Activated CD4-positive, alpha-beta T cell treated with anti-CD3 and anti-CD28 coated beads for 4 hours (primary cell): ENCODE data around the gene FARP2.
A peak's percentile ranks its signal among the peaks of the same experiment; 100 is the strongest.
"Not testable (repeated sequence)": the region's sequence is repeated elsewhere in the genome, so short reads cannot be mapped to it uniquely, and the experiment has no call there.

Source experiments
- DNase-seq, 2 donors: peaks; one replicate each; pipeline ENCODE4 v3.0.0-alpha.2; 2020

Gene FARP2, protein sequence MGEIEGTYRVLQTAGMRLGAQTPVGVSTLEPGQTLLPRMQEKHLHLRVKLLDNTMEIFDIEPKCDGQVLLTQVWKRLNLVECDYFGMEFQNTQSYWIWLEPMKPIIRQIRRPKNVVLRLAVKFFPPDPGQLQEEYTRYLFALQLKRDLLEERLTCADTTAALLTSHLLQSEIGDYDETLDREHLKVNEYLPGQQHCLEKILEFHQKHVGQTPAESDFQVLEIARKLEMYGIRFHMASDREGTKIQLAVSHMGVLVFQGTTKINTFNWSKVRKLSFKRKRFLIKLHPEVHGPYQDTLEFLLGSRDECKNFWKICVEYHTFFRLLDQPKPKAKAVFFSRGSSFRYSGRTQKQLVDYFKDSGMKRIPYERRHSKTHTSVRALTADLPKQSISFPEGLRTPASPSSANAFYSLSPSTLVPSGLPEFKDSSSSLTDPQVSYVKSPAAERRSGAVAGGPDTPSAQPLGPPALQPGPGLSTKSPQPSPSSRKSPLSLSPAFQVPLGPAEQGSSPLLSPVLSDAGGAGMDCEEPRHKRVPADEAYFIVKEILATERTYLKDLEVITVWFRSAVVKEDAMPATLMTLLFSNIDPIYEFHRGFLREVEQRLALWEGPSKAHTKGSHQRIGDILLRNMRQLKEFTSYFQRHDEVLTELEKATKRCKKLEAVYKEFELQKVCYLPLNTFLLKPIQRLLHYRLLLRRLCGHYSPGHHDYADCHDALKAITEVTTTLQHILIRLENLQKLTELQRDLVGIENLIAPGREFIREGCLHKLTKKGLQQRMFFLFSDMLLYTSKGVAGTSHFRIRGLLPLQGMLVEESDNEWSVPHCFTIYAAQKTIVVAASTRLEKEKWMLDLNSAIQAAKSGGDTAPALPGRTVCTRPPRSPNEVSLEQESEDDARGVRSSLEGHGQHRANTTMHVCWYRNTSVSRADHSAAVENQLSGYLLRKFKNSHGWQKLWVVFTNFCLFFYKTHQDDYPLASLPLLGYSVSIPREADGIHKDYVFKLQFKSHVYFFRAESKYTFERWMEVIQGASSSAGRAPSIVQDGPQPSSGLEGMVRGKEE

DNA sequence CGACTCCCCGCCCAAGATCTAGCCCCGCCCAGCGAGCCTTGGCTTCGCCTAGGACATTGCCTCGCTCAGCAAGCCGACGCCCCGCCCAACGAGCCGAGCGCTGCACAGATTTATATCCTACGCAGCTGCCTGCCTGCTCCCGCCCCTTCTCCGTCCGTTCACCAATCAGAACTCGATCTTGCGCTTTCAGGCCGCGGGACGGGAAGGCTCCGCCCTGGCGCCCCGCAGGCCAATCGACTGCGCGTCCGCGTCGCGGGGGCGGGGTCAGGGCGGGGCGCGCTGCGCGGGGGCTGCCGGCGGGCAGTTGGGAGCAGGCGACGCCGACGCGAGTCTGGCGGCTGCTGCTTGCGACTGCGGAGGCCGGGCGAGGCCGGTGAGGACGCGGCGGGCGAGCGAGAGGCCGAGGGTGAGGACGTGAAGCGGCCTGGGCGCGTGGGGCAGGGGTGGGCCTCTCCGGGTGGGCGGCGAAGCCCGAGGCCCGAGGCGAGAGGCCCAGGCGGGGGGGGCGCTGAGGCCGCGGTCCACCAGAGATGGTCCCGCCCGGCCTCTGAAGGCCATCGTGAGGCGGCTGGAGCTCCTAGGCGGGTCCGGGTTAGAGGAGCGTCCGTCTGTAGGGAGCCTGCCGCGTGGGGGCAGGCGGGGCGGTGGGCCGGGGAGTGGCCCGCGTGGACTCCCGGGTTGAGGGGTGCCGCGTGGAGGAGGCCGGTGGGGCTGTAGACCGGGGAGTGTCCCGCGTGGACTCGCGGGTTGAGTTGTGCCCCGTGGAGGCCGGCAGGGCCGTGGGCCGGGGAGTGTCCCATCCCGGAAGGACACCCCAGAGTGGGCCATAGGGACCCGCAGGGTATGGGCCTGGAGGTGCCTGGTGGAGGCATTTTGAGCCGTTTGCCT is at the start of gene FARP2:
Gene FARP2, plus strand, starts transcription at position 303 of the 888 bp plus-strand sequence. CDS start 16,823 bp downstream, outside the sequence.
- peak; percentile 97 to 99 for DNase-seq

DNA sequence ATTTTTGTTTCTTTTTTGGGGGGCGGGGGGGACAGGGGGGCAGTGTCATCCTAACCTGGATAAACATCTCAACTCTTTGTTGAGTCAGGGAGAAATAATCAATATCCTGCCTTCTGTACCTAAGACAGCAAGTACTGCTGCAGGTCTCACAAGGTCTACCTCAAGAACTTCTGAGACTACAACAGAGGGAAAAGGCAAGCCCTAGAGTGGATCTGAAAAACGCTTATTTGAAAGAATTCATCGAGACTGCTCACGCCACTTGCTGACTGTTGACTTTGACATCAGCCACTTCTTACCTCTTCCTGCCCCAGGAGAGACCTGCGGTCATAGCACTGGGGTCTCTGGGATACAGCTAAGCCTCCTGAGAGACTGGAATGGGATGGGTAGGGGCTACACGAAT is 49.0 kb upstream of the FARP2 start:
- no peak for DNase-seq

DNA sequence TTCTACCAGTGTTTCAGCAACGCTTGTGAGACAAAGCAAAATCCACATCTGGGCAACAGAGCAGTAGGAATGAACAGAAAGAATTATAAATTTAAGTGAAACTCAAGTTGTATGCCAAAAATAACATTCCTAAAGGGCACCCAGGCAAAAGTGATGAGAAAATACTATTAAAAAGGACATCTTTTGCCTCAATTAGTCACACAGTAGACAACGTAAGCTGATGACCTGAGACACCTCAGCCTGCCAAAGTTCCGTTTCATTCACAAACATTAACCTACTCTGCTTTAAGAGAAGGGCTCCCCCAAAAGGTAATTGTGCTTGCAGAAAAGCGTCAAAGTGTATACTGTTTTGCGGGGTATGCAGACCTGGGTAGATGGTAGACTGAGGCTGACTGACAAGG is 47.8 kb upstream of the FARP2 start:
- DNase-seq = no peak

DNA sequence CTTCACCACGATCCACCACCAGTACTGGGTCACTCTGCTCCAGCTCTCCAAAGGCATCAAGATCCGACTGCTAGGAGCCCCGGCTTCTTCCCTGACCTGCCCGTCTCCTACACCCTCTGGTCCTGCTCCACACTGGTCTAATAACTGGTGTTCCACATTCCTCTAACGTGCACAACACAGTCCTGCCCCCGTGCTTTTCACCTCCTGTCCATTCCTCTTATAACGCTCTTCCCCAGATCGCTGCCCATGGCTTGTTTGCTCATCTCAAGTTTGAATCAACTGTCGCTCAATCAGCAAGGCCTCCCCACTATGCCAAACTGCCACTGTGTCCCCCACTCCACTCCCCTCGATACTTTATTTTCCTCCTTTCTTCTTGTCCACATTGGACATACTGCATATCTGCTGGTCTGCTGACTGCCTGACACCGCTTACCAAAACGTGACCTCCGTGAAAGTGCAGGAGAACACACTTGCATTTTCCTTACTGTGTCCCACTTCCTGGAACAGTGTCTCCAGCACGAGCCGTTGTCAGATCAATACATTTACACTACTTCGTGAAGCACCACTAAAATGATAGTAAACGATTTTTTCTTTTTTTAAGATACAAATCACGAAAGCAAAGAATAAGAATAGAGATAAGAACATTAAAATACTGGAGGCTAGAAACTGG is 47.1 kb upstream of the FARP2 start:
- no peak for DNase-seq

DNA sequence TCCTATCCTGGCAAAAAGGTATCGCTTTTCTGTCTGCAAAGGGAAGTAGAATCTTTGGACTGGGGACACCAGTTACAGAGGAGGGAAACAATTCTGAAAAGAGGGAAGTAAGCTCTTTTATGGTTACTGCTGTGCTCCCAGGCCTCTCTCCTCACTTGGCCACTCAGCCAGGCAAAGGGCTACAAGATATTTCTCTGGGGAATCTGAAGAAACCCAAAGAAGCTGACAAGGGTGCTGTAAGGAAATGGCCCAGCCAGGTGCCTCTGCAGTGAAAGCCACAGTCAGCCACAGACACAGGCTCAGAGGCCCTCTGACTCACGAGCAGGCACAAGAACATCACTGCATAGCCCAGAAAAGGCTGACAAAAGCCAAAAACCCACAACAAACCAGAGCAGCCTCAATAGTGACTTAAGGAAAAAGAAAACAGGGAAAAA is 46.4 kb upstream of the FARP2 start:
- DNase-seq = peak; percentile 69 to 70

DNA sequence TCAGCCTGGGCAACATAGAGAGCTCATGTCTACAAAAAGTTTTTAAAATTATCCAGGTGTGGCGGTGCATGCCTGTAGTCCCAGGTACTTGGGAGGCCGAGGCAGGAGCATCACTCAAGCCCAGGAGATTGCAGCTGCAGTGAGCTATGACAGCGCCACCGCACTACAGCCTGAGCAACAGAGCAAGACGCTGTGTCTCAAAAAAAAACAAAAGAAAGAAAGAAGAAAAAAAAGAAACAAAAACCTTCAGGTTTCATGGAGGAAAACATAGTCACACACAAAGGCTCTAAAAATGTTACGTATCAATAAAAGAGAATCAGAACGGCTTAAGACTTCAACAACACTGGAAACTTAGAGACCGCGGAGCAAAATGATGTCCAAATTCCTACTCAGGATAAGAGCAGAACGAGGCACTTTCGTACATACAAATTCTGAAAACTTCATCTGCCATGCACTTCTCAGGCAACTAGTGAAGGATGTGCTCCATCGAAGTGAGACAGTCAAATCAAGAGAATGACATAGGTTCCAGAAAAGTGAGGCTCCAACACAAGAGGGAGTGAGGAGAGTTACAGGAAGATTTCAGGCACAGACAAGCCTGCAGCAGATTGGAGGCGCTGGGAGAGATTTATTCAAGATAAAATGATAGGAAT is 45.0 kb upstream of the FARP2 start:
- no peak for DNase-seq

DNA sequence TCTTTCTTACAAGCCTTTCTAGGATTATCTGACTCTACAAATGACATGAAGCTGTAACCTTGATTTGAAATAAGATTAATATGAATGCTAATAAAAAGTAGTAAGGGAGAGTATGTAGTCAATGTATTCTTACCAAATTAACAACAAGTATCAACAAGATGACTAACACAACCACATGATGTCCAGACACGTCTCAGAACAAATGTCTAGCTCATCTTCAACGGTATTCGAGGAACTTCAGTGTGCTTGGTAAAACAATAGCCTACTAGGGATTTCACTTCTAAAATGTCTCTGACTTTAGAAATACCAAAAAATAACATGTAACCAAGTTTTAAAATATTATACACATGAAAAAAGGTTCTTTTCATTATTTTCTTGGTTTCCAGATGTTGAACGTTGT is 44.0 kb upstream of the FARP2 start:
- no peak for DNase-seq

DNA sequence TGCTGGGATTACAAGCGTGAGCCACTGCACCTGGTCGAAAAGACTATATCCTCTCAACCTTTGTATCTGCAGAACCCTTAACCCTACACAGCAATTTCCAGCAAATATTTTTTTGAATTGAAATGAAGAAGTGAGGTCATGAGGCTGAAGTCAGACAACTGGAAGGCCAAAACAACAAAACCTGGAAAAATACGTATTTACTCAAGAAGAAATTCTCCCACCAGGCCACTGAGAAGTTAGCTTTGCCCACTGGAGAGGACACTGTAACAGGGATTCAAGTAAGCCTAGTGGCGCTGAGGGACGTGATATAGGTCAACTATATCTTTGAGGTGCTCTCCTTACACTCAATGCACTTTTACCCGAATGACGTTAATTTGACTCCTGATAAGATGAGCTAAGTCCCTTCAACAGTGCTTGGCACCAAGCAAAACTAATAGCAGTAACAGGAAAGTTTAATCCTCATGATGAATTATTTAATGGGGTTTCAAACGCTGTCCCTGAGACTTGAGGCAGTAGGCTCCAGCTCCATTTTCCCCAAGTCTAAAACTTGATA is 42.5 kb upstream of the FARP2 start:
- no peak for DNase-seq

DNA sequence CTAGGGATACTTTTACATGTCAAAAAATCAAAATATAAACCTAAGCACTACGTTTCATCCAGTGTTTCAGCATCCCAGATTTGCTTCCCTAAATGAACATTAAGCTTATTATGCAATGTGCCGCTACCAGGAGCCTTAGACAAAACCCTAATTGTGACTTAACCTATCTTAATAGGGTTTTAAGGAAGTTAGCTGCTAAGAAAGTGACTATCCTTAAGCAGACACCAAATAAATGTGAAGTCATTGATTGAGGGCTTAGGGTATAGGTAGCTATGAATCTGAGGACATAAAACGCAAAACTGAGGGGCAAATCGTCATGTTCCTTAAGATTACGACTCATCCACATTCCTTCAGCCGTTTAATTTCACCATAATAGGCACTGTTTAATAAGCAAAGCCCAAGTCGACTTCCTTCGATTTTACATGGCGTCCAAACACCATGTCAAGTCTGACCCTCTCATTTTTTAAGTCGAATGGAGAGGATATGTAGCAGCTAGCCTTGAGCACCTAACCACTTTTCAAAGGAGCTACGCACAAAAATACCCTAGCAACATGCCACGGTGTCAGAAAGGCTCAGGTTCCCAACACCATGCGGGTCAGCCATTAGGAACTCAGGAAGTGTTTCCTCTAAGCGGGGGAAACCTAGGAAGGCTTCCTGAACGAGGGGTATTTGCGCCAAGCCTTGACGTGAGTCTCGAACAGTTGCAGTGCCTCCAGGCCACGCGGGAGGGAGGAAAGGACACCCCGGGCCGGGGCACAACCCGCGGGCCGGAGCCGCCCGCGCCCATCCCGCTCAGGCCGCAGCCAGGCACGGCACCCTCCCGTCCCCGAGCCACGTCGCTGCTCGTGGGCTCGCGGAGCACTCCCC is 41.6 kb upstream of the FARP2 start:
- DNase-seq = no peak

DNA sequence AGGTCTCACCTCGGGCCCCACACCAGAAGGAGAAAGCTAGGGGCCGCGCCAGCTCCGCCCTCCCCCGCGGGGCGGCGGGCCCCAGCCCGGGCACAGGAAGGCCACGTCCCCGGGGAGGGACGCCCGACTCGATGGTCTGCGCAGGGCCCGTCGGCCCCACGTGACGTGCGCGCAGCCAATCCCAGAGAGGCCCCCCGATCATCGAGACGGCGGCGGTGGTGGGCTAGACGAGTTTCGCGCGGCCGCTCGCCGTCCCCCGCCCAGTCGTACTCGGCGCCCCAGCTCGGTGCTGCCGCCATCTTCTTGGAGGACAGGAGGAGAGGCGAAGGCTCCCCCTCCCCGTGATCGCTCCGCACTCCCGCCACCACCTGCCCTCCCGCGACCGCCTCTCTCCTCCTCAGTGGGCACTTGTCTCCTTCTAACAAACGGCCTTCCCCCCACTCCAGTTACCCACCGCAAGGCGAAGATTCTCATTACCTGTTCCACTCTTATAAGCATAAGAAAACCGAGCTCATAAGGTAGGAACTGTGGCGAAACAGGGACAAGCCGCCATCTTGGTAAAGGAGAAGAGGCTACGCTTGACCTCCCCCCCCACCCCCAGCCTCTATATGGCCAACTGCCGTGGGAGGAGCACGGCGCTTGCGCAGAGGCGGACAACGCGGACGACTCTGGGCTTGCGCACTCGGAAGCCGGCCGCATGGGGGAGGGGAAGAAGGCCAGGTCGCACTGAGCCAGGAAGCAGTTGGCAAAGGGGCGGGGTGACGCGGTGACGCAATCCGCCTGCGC is 40.8 kb upstream of the FARP2 start, which contains the start of gene HDLBP:
Gene HDLBP, minus strand, starts transcription at position 580 of the 786 bp plus-strand sequence. CDS start 48,803 bp downstream, outside the sequence.
- DNase-seq = peak; percentile 100

DNA sequence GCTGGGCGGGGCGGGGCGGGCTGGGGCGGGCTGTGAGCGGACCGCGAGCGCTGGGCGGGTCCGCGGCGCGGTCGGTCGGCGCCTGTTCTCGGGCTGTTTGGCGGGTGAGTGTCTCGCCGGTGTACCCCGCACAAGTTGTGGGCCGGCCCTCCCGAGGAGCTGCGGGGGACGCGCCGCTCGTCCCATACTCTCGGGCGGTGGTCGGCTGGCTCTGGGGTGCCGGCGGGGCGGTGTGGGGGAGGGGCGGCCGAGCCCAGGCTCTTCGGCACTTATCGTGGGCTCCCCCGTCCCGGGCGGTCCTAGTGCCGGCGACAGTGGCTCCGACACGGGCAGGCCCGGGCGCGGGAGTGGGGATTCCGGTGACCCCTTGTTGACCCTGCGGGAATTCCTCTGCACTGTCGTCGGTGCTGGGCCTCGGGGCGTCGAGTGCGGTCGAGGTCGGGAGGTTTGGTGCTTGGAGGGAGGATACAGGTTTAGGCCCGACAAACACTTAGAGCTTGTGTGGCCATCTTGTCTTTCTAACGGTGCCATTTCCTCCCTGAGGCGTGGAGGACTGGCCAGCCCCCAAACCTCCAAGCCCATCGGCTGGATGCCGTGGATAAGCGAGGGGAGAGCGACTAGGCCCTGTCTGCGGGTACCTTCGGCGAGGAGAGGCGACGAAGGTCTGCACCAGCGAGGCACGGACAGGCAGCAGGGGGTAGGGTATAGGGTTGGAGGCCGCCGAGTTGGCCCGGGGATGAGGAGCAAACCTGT is 40.0 kb upstream of the FARP2 start, which contains the start of gene SEPTIN2:
Gene SEPTIN2, plus strand, starts transcription at position 47 of the 753 bp plus-strand sequence. CDS start 8,308 bp downstream, outside the sequence.
- peak; percentile 72 to 81 for DNase-seq

DNA sequence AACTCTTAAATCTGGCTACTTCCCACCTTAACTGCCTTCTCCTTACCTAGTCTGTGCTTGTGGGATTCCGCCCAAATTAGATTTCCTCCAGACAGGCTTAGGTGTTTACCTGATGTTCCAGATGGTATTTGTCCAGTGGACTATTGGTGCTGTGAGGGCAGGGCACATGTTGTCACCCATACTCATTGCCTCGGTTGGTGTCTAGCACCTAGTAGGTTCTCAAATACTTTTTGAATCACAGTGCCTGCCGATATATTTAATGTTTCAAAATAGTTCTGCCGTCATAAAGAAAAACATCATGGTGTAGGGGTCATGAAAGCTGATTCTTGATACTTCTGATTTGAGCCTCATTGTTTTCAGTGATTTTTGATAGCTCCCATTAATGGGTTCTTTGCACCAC is 39.3 kb upstream of the FARP2 start:
- DNase-seq = no peak

DNA sequence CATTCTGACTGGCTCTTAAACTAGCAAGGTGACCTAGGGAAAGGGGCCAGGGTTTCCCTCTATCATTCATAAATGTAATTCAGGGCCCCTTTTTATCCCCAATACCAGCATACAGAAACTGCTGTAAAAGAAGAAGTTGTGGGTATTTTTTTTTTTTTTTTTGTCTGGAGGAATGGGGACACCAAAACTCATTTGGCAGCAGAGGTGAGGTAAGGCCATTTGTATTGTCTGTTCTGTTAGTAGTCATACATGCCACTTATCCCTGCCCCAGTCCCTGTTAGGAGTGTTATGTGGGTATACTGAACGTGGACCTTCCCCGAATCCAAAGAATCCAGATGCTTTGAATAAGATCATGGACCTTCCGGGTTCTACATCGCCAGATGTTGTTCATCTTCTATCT is 38.7 kb upstream of the FARP2 start:
- DNase-seq = no peak

DNA sequence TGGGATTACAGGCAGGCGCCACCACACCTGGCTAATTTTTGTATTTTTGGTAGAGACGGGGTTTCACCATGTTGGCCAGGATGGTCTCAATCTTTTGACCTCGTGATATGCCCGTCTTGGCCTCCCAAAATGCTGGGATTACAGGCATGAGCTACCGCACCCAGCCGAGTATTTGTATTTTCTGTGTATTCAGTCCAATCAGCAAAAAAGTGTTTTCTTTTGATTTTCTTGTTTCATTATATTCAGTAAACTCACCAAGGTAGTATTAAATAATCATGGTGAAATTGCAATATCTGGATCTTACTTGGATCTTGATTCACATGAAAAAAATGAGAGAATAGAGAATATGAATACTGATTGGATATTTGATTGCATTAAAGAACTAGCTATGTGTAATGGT is 37.3 kb upstream of the FARP2 start:
- DNase-seq = not testable (repeated sequence)

DNA sequence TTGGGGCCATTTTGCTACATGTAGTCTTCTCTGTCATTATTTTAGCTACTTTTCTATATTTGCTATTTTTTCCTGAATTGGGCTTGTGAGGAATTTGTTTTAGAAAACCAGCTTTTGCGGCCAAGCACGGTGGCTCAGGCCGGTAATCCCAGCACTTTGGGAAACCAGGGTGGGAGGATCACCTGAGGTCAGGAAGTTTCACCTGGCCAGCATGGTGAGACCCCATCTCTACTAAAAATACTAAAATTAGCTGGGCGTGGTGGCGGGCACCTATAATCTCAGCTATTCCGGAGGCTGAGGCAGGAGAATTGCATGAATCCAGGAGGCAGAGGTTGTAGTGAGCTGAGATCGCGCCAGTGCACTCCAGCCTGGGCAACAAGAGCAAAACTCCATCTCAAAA is 35.7 kb upstream of the FARP2 start:
- no peak for DNase-seq

DNA sequence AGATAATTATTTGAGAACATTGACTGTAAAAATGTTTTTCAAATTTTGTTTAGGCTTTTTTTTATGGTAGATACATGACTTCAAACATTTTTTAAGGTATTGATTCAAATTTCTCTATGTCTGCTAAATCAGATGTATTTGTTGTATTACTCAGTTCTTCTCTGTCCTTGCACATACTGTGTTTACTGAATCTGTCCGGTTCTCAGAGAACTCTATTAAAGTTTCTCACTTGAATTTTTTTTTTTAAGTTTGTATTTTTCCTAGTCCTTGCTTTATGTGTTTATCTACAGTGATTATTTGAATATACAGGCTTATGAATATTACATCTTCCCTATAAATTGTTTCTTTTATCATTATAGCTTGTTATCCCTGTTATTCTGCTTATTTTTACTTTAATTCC is 35.1 kb upstream of the FARP2 start:
- DNase-seq = no peak

DNA sequence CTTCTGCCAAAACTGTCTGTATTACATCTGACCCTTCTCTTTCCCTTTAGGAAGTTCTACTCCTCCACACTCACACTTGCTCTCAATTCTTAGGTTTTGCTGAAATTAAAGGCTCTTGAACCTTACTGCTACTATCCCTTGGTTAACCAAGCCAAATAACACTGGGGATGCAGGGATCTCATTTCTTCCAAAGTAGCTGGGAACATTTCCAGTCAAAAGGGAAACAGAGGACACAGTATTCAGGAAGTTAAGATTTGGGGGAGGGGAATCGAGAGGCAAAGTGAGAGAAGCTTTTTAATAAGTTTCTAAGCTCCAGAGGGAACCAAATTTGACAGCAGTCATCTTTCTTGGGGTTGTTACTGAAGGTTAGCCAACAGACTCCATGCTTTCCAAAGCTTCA is 34.2 kb upstream of the FARP2 start:
- DNase-seq = no peak

DNA sequence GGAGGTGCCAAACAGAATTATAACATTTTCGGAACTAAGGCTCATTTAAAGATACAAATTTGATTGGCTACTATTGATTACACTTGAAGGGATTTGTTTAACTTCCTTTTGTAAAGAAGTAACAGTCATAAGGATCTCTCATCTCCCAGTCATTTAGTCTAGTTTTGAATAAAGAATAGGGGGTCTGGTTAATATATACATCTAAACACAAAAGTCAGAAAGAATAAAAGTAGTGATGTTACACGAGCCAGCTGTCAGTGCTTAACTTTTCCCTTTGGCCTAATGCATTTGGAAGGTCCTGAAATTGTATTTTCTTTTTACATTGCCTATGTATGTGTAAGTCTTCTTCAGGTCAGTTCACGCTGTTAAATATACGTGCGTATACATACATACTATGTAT is 32.3 kb upstream of the FARP2 start:
- DNase-seq = no peak
